HG03354 (cell line): Measurements from ENCODE around the gene LMO7.

Source experiments
- ATAC-seq: cut with Tn5 transposase; IDR thresholded peaks from one replicate; pipeline ENCODE4 v1.9.1; 2021; ENCODE audit warnings: mild to moderate bottlenecking; ENCODE audit not compliant: unreplicated experiment, poor library complexity, severe bottlenecking

The LMO7 gene

DNA sequence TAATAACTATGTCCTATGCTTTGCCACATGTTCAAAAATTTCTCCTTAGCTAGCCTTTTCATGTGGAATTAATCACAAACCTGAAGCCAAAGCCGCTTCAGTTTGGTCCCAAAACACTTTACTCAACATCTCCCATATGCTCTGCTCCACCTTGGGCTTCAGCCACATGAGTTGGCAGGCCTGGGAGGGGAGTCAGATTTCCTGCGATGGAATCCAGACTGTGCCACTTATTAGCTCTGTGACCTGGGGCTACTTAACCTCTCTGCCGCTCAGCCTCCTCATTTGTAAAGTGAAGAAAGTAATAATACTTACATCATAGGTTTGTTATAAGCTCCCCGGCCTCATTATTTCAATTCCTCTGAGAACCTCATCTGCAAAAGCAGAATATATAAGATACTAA, 272.0 kb downstream of the LMO7 start:
- no peak for ATAC-seq
